Osteocyte (in vitro differentiated cells): ENCODE results near the gene HTT. TPM values are rescaled to one million over a fixed set of nuclear protein-coding genes. Genes with fewer than 3 reads are reported as not detected.

ENCODE experiments used
- DNase-seq: peaks from one replicate; pipeline ENCODE4 v3.0.0; 2021; ENCODE audit warnings: mixed read lengths; ENCODE audit not compliant: unreplicated experiment; ENCODE audit errors: extremely low spot score
- H3K27ac Mint-ChIP-seq: one replicate; pipeline ENCODE4 v1.8.0; 2021; ENCODE audit warnings: mild to moderate bottlenecking, mixed read lengths; ENCODE audit not compliant: unreplicated experiment
- H3K27me3 Mint-ChIP-seq: one replicate; pipeline ENCODE4 v1.8.0; 2021; ENCODE audit warnings: mixed read lengths; ENCODE audit not compliant: unreplicated experiment
- H3K36me3 Mint-ChIP-seq: one replicate; pipeline ENCODE4 v1.8.0; 2021; ENCODE audit warnings: mixed read lengths; ENCODE audit not compliant: unreplicated experiment
- H3K4me1 Mint-ChIP-seq: one replicate; pipeline ENCODE4 v1.8.0; 2021; ENCODE audit warnings: mixed read lengths; ENCODE audit not compliant: unreplicated experiment
- H3K4me3 Mint-ChIP-seq: one replicate; pipeline ENCODE4 v1.8.0; 2021; ENCODE audit warnings: mild to moderate bottlenecking, moderate library complexity, mixed read lengths; ENCODE audit not compliant: unreplicated experiment
- H3K9me3 Mint-ChIP-seq: one replicate; pipeline ENCODE4 v1.8.0; 2021; ENCODE audit warnings: mixed read lengths; ENCODE audit not compliant: unreplicated experiment
- total RNA-seq: library from RNA; stranded (reverse); gene quantifications from 2 replicates; pipeline ENCODE4 v1.2.1, GENCODE V29; 2021
- TF ChIP-seq, protein P1 (sequence below): fragments of 200-600 bp; sonication (generic); IDR thresholded peaks from 2 replicates; pipeline ENCODE4 v1.5.0; 2021; ENCODE audit warnings: antibody characterized with exemption, mild to moderate bottlenecking, moderate library complexity

HTT gene
- total RNA-seq, 1 donor from 2014 or later, result 51.3 TPM

- H3K27me3 Mint-ChIP-seq, result no peaks in the 10 kb centered on the region
- TF ChIP-seq, protein P1, sequence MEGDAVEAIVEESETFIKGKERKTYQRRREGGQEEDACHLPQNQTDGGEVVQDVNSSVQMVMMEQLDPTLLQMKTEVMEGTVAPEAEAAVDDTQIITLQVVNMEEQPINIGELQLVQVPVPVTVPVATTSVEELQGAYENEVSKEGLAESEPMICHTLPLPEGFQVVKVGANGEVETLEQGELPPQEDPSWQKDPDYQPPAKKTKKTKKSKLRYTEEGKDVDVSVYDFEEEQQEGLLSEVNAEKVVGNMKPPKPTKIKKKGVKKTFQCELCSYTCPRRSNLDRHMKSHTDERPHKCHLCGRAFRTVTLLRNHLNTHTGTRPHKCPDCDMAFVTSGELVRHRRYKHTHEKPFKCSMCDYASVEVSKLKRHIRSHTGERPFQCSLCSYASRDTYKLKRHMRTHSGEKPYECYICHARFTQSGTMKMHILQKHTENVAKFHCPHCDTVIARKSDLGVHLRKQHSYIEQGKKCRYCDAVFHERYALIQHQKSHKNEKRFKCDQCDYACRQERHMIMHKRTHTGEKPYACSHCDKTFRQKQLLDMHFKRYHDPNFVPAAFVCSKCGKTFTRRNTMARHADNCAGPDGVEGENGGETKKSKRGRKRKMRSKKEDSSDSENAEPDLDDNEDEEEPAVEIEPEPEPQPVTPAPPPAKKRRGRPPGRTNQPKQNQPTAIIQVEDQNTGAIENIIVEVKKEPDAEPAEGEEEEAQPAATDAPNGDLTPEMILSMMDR, result no peak
- H3K4me1 Mint-ChIP-seq, result peaks cover 16% of the 10 kb centered on the region
- no peak overlapping the region for H3K27ac Mint-ChIP-seq
- no peak for DNase-seq
- no peaks in the 10 kb centered on the region for H3K9me3 Mint-ChIP-seq
- H3K4me3 Mint-ChIP-seq, result no peak overlapping the region
- peaks cover 52% of the 10 kb centered on the region for H3K36me3 Mint-ChIP-seq
These were observed 53.6 kb downstream of the HTT start for GRCh38 chr4:3128058-3128457.

DNA sequence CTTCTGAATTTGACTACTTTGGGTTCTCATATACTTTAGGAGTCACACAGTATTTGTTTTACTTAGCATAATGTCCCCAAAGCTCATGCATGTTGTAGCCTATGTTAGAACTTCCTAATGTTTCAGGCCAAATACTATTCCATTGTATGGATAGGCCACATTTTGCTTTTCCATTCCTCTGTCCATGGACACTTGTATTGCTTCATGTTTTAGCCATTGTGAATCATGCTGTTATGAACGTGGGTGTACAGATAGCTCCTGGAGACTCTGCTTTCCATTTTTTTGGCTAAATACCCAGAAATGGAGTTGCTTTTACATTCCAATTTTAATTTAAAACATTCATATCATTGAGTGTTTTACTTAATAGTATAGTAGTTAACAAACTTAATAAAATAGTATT is 54.5 kb downstream of the HTT start:
- no peak for DNase-seq
- no peak overlapping the region for H3K4me3 Mint-ChIP-seq
- TF ChIP-seq, protein P1, result no peak
- H3K9me3 Mint-ChIP-seq, result no peaks in the 10 kb centered on the region
- peaks cover 55% of the 10 kb centered on the region for H3K36me3 Mint-ChIP-seq
- H3K27me3 Mint-ChIP-seq, result no peaks in the 10 kb centered on the region
- H3K27ac Mint-ChIP-seq, result no peak overlapping the region
- peaks cover 6% of the 10 kb centered on the region for H3K4me1 Mint-ChIP-seq

DNA sequence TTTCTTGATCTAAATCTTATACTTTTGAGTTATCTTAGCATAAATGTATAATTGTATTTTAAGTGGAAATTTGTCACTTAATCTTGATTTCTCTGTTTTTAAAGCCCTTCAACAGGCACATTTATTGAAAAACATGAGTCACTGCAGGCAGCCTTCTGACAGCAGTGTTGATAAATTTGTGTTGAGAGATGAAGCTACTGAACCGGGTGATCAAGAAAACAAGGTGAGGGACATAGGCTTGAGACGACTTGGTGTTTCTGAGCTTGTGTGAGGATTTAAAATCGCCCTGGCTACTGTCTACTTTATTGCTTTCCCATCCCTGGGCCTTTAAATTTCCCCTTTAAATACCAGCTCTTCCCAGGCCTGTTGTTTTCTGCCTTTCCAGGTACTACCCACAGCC is 55.7 kb downstream of the HTT start:
- no peaks in the 10 kb centered on the region for H3K9me3 Mint-ChIP-seq
- H3K4me1 Mint-ChIP-seq, result peaks cover 1% of the 10 kb centered on the region
- no peak overlapping the region for H3K4me3 Mint-ChIP-seq
- DNase-seq, result no peak
- TF ChIP-seq, protein P1, result no peak
- no peak overlapping the region for H3K27ac Mint-ChIP-seq
- H3K36me3 Mint-ChIP-seq, result peaks cover 60% of the 10 kb centered on the region
- H3K27me3 Mint-ChIP-seq, result no peaks in the 10 kb centered on the region

DNA sequence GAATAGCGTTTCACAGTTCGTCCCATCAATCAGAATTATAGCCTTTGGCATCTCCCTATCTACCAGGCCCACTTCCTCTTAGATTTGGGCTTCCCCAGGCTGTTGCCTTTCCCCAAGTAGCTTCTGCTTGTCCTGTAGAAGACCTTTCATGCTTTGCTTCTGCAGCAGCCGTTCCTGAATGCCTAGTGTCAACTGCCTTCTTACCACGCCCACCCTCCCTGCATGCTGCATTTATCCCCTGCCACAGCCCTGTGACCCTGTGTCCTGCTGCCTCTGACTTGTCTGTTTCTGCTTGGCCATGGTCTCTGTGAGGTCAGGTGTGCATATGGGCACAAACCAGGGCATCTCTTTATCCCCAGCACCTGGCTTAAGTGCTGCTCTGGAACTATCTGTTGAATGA is 56.3 kb downstream of the HTT start:
- H3K27ac Mint-ChIP-seq, result no peak overlapping the region
- H3K36me3 Mint-ChIP-seq, result peaks cover 60% of the 10 kb centered on the region

DNA sequence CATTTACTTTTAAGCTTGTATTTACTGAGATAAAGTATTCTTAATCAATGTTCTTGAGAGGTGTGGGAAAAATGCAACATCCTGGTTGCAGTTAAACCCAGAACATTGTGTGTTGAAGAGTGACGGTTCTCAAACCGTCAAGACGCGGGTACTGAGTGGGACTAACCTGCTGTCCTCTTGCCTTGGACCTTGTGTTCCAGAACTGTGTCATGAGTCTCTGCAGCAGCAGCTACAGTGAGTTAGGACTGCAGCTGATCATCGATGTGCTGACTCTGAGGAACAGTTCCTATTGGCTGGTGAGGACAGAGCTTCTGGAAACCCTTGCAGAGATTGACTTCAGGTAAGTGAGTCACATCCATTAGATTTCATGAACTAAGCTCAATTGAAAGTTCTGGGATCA is 59.7 kb downstream of the HTT start:
- Mint-ChIP-seq H3K4me1 (peaks cover 1% of the 10 kb centered on the region), H3K9me3 (no peaks in the 10 kb centered on the region), H3K27ac (no peak overlapping the region), H3K36me3 (peaks cover 47% of the 10 kb centered on the region), H3K4me3 (no peak overlapping the region), H3K27me3 (no peaks in the 10 kb centered on the region)
- TF ChIP-seq, protein P1, result no peak
- DNase-seq, result no peak

More for the DNA sequence above, 56.3 kb downstream of the HTT start:
- TF ChIP-seq, protein P1, result no peak
- peaks cover 1% of the 10 kb centered on the region for H3K4me1 Mint-ChIP-seq
- H3K27me3 Mint-ChIP-seq, result no peaks in the 10 kb centered on the region
- H3K4me3 Mint-ChIP-seq, result no peak overlapping the region
- no peaks in the 10 kb centered on the region for H3K9me3 Mint-ChIP-seq
- DNase-seq, result no peak
